Calu3 (cell line): Measurements from ENCODE around the gene ANKRD13D. TPM values are rescaled to one million over a fixed set of nuclear protein-coding genes. Genes with fewer than 3 reads are reported as not detected.

Experiments used
- BruUV-seq: library from RNA; stranded (reverse); fragments of 400-500 nt; replicated peaks from 2 replicates; lab custom pipeline; 2021; lab: Mats Ljungman, UMichigan
- CTCF ChIA-PET: fragments of 300-600 bp; sonication (Branson Sonifier 250); formaldehyde crosslinking; loops from one replicate; lab custom pipeline; 2022; ENCODE audit warnings: antibody characterized with exemption; lab: Charles Lee
- DNase-seq: peaks from one replicate; pipeline ENCODE4 v3.0.0; 2022
- H3K27ac Mint-ChIP-seq: one replicate; pipeline ENCODE4 v1.8.0; 2022; ENCODE audit warnings: mixed read lengths; ENCODE audit not compliant: unreplicated experiment
- H3K27me3 Mint-ChIP-seq: one replicate; pipeline ENCODE4 v1.8.0; 2022; ENCODE audit warnings: mixed read lengths; ENCODE audit not compliant: unreplicated experiment
- H3K36me3 Mint-ChIP-seq: one replicate; pipeline ENCODE4 v1.8.0; 2022; ENCODE audit warnings: mild to moderate bottlenecking, moderate library complexity, mixed read lengths; ENCODE audit not compliant: insufficient read depth, unreplicated experiment
- H3K4me1 Mint-ChIP-seq: one replicate; pipeline ENCODE4 v1.8.0; 2022; ENCODE audit warnings: mild to moderate bottlenecking, low read depth, mixed read lengths; ENCODE audit not compliant: unreplicated experiment
- H3K4me3 Mint-ChIP-seq: one replicate; pipeline ENCODE4 v1.8.0; 2022; ENCODE audit warnings: mild to moderate bottlenecking, low read depth, moderate library complexity, mixed read lengths; ENCODE audit not compliant: unreplicated experiment
- H3K9me3 Mint-ChIP-seq: one replicate; pipeline ENCODE4 v1.8.0; 2022; ENCODE audit warnings: low read depth, mixed read lengths; ENCODE audit not compliant: unreplicated experiment
- intact Hi-C: fragments of 100-400 bp; cut with micrococcal nuclease; formaldehyde crosslinking; loops from one replicate; pipeline ENCODE4 v1.10.0; 2022; ENCODE audit not compliant: unreplicated experiment
- total RNA-seq: library from RNA; stranded (reverse); gene quantifications from 2 replicates; pipeline ENCODE4 v1.2.3, GENCODE V29; 2022
- TF ChIP-seq, protein P1 (sequence below): fragments of 200-600 bp; IDR thresholded peaks from one replicate; pipeline ENCODE4 v1.8.0; 2022; ENCODE audit warnings: antibody characterized with exemption; ENCODE audit not compliant: unreplicated experiment

ANKRD13D gene
- total RNA-seq, 1 experiment from 2014 or later = 50.8 TPM

GRCh38 chr11:67242548-67242947 lies 46.6 kb upstream of the ANKRD13D start:
- Mint-ChIP-seq H3K27me3 (no peaks in the 10 kb centered on the region), H3K27ac (peak overlapping the region; percentile 93), H3K9me3 (no peaks in the 10 kb centered on the region), H3K4me3 (peak overlapping the region; percentile 95), H3K4me1 (peaks cover 34% of the 10 kb centered on the region), H3K36me3 (peaks cover 90% of the 10 kb centered on the region)
- TF ChIP-seq, protein P1, sequence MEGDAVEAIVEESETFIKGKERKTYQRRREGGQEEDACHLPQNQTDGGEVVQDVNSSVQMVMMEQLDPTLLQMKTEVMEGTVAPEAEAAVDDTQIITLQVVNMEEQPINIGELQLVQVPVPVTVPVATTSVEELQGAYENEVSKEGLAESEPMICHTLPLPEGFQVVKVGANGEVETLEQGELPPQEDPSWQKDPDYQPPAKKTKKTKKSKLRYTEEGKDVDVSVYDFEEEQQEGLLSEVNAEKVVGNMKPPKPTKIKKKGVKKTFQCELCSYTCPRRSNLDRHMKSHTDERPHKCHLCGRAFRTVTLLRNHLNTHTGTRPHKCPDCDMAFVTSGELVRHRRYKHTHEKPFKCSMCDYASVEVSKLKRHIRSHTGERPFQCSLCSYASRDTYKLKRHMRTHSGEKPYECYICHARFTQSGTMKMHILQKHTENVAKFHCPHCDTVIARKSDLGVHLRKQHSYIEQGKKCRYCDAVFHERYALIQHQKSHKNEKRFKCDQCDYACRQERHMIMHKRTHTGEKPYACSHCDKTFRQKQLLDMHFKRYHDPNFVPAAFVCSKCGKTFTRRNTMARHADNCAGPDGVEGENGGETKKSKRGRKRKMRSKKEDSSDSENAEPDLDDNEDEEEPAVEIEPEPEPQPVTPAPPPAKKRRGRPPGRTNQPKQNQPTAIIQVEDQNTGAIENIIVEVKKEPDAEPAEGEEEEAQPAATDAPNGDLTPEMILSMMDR = no peak
- BruUV-seq = no TSS peak
- intact Hi-C loops = loop anchor here (10.0 kb wide), 1 partner anchor 118 kb away; no protein-coding TSS in a partner anchor
- CTCF ChIA-PET = no interaction called here
- no peak for DNase-seq

GRCh38 chr11:67243051-67243450 lies 46.1 kb upstream of the ANKRD13D start:
- H3K27ac Mint-ChIP-seq = peak overlapping the region; percentile 93
- H3K4me3 Mint-ChIP-seq = peak overlapping the region; percentile 95
- no peak for DNase-seq
- no TSS peak for BruUV-seq
- intact Hi-C loops = loop anchor here (10.0 kb wide), 1 partner anchor 118 kb away; no protein-coding TSS in a partner anchor
- CTCF ChIA-PET = no interaction called here
- no peaks in the 10 kb centered on the region for H3K9me3 Mint-ChIP-seq
- H3K4me1 Mint-ChIP-seq = peaks cover 38% of the 10 kb centered on the region
- H3K36me3 Mint-ChIP-seq = peaks cover 94% of the 10 kb centered on the region
- no peaks in the 10 kb centered on the region for H3K27me3 Mint-ChIP-seq
- TF ChIP-seq, protein P1 = no peak

- intact Hi-C loops = loop anchor here (10.0 kb wide), 1 partner anchor 120 kb away; no protein-coding TSS in a partner anchor
- DNase-seq = no peak
- no TSS peak for BruUV-seq
- no peaks in the 10 kb centered on the region for H3K9me3 Mint-ChIP-seq
- peaks cover 41% of the 10 kb centered on the region for H3K4me1 Mint-ChIP-seq
- no peaks in the 10 kb centered on the region for H3K27me3 Mint-ChIP-seq
- H3K4me3 Mint-ChIP-seq = no peak overlapping the region
- H3K27ac Mint-ChIP-seq = no peak overlapping the region
- peaks cover 98% of the 10 kb centered on the region for H3K36me3 Mint-ChIP-seq
- TF ChIP-seq, protein P1 = no peak
- CTCF ChIA-PET = no interaction called here
These were observed 44.1 kb upstream of the ANKRD13D start for GRCh38 chr11:67245046-67245445.

- intact Hi-C loops = loop anchor here (10.0 kb wide), 1 partner anchor 123 kb away; no protein-coding TSS in a partner anchor
- peaks cover 26% of the 10 kb centered on the region for H3K4me1 Mint-ChIP-seq
- H3K36me3 Mint-ChIP-seq = peaks cover 89% of the 10 kb centered on the region
- TF ChIP-seq, protein P1 = no peak
- peak overlapping the region; percentile 9 for H3K4me3 Mint-ChIP-seq
- no peak for DNase-seq
- no TSS peak for BruUV-seq
- no peaks in the 10 kb centered on the region for H3K9me3 Mint-ChIP-seq
- CTCF ChIA-PET = interaction anchor here (0.5 to 1.2 kb wide), 3 partner anchors 8 to 126 kb away, joined by 3 to 7 read pairs (median 3); no protein-coding TSS in a partner anchor
- H3K27ac Mint-ChIP-seq = peak overlapping the region; percentile 42
- no peaks in the 10 kb centered on the region for H3K27me3 Mint-ChIP-seq
These were observed 41.1 kb upstream of the ANKRD13D start for GRCh38 chr11:67247946-67248550.
